SK-N-SH (cell line): ENCODE measurements around the gene C14orf180. TPM values are rescaled to one million over a fixed set of nuclear protein-coding genes. Genes with fewer than 3 reads are reported as not detected.

ENCODE experiments used
- CTCF ChIA-PET: fragments of 300-600, 350-600 bp; formaldehyde crosslinking; extraction: SDS; loops from one replicate; lab custom pipeline; 2021; lab: Yijun Ruan, JAX
- POLR2A ChIA-PET: fragments of 350-600 bp; sonication (Branson Sonifier 250); formaldehyde crosslinking; extraction: SDS; loops from one replicate; lab custom pipeline; 2020; ENCODE audit warnings: antibody characterized with exemption, inconsistent platforms; lab: Yijun Ruan, JAX
- DNase-seq: peaks from one replicate; pipeline ENCODE4 v3.0.0; 2012
- H2AFZ ChIP-seq: fragments of 200-600 bp; sonication (generic); 2 replicates; pipeline ENCODE4 v1.8.1; 2016; ENCODE audit warnings: antibody characterized with exemption, mild to moderate bottlenecking, low read depth
- H3F3A ChIP-seq: fragments of 200-600 bp; sonication (generic); replicated peaks from 2 replicates; pipeline ENCODE3; 2016; ENCODE audit warnings: antibody characterized with exemption, mild to moderate bottlenecking; ENCODE audit not compliant: insufficient read depth
- H3K27ac ChIP-seq, 2 experiments: fragments of 200-500 bp in 1 of 2; fragments of 200-600 bp in 1 of 2; sonication (Bioruptor generic) in 1 of 2; sonication (generic), shearing (Covaris generic) in 1 of 2; 2 replicates each; pipeline versions ENCODE4 v1.5.1 to v1.6.1; 2014 to 2016; ENCODE audit warnings: low read depth in 2 of 2, inconsistent platforms in 1 of 2, low read length in 1 of 2, mild to moderate bottlenecking in 1 of 2, mixed read lengths in 1 of 2
- H3K27me3 ChIP-seq: fragments of 200-600 bp; sonication (generic), shearing (Covaris generic); 2 replicates; pipeline ENCODE4 v1.6.1; 2016; ENCODE audit warnings: mixed run types; ENCODE audit not compliant: insufficient read depth
- H3K36me3 ChIP-seq, 2 experiments: fragments of 200-500 bp in 1 of 2; fragments of 200-600 bp in 1 of 2; sonication (Bioruptor generic) in 1 of 2; sonication (generic) in 1 of 2; replicated peaks in 1 of 2; 2 replicates each; pipeline versions ENCODE3 to v1.5.1; 2014 to 2016; ENCODE audit warnings: low read length in 1 of 2, mild to moderate bottlenecking in 1 of 2; ENCODE audit not compliant: insufficient read depth in 2 of 2, control insufficient read depth in 1 of 2
- H3K4me1 ChIP-seq, 2 experiments: fragments of 200-500 bp in 1 of 2; fragments of 200-600 bp in 1 of 2; sonication (Bioruptor generic) in 1 of 2; sonication (generic), shearing (Covaris generic) in 1 of 2; 2 replicates each; pipeline versions ENCODE4 v1.5.1 to v1.6.1; 2014 to 2016; ENCODE audit warnings: low read depth in 1 of 2, low read length in 1 of 2, mixed run types in 1 of 2; ENCODE audit not compliant: insufficient read depth in 2 of 2, control insufficient read depth in 1 of 2
- H3K4me2 ChIP-seq: fragments of 200-600 bp; sonication (generic), shearing (Covaris generic); 2 replicates; pipeline ENCODE4 v1.6.1; 2017; ENCODE audit warnings: mixed run types
- H3K4me3 ChIP-seq, 2 experiments: fragments of 200-500 bp in 1 of 2; fragments of 200-600 bp in 1 of 2; sonication (Bioruptor generic) in 1 of 2; sonication (generic), shearing (Covaris generic) in 1 of 2; 2 replicates each; pipeline versions ENCODE4 v1.5.1 to v1.8.1; 2014 to 2016; ENCODE audit warnings: low read depth in 2 of 2, inconsistent platforms in 1 of 2, low read length in 1 of 2, mild to moderate bottlenecking in 1 of 2, mixed read lengths in 1 of 2, moderate library complexity in 1 of 2
- H3K79me2 ChIP-seq: fragments of 200-600 bp; sonication (generic); 2 replicates; pipeline ENCODE4 v1.8.1; 2017; ENCODE audit warnings: mild to moderate bottlenecking; ENCODE audit not compliant: insufficient read depth
- H3K9ac ChIP-seq: fragments of 200-600 bp; sonication (generic); 2 replicates; pipeline ENCODE4 v1.6.1; 2017; ENCODE audit warnings: mixed run types
- H3K9me2 ChIP-seq: fragments of 200-600 bp; sonication (generic); 2 replicates; pipeline ENCODE4 v1.6.1; 2017; ENCODE audit warnings: mixed run types
- H3K9me3 ChIP-seq: fragments of 200-600 bp; sonication (generic); 2 replicates; pipeline ENCODE4 v1.6.1; 2017; ENCODE audit warnings: mixed run types, mild to moderate bottlenecking, moderate library complexity
- H4K20me1 ChIP-seq: fragments of 200-600 bp; sonication (generic); 2 replicates; pipeline ENCODE4 v1.6.1; 2017; ENCODE audit warnings: mild to moderate bottlenecking, mixed run types; ENCODE audit not compliant: insufficient read depth
- EP300 ChIP-seq, 2 experiments: IDR thresholded peaks; 2 replicates each; pipeline versions ENCODE4 v1.4.0 to v1.6.1; 2012; ENCODE audit warnings: borderline replicate concordance in 1 of 2, low read depth in 1 of 2, low read length in 1 of 2
- EZH2phosphoT487 ChIP-seq: fragments of 200-600 bp; sonication (generic); IDR thresholded peaks from 2 replicates; pipeline ENCODE4 v1.6.1; 2017; ENCODE audit warnings: low read depth, mixed run types, mild to moderate bottlenecking, antibody characterized with exemption, moderate library complexity, borderline replicate concordance
- FOXM1 ChIP-seq: IDR thresholded peaks from 2 replicates; pipeline ENCODE4 v1.4.0; 2012; ENCODE audit warnings: low read depth, mild to moderate bottlenecking
- GABPA ChIP-seq: IDR thresholded peaks from 2 replicates; pipeline ENCODE4 v1.4.0; 2012; ENCODE audit warnings: low read depth, mild to moderate bottlenecking
- GATA2 ChIP-seq: sonication (generic); formaldehyde crosslinking; IDR thresholded peaks from 2 replicates; pipeline ENCODE4 v1.5.0; 2020; ENCODE audit warnings: mild to moderate bottlenecking, missing genetic modification reagents
- JUND ChIP-seq: IDR thresholded peaks from 2 replicates; pipeline ENCODE4 v1.4.0; 2012
- MEF2A ChIP-seq: IDR thresholded peaks from 2 replicates; pipeline ENCODE4 v1.4.0; 2012; ENCODE audit warnings: low read depth, borderline replicate concordance
- MXI1 ChIP-seq: IDR thresholded peaks from 2 replicates; pipeline ENCODE4 v1.6.1; 2012; ENCODE audit warnings: mild to moderate bottlenecking, low read depth, low read length, improper control_type of control experiment
- POLR2AphosphoS5 ChIP-seq: IDR thresholded peaks from 2 replicates; pipeline ENCODE4 v1.6.1; 2012; ENCODE audit warnings: low read depth, low read length
- RCOR1 ChIP-seq: fragments of 150-350 bp; IDR thresholded peaks from 2 replicates; pipeline ENCODE4 v1.6.1; 2017; ENCODE audit warnings: antibody characterized with exemption, low read length
- SIN3A ChIP-seq: IDR thresholded peaks from 2 replicates; pipeline ENCODE4 v1.6.1; 2012; ENCODE audit warnings: low read depth, mild to moderate bottlenecking, low read length, moderate library complexity, borderline replicate concordance
- TAF1 ChIP-seq: IDR thresholded peaks from 2 replicates; pipeline ENCODE4 v1.6.1; 2012; ENCODE audit warnings: low read depth, mild to moderate bottlenecking, low read length, moderate library complexity, borderline replicate concordance
- TEAD4 ChIP-seq: IDR thresholded peaks from 2 replicates; pipeline ENCODE4 v1.4.0; 2012; ENCODE audit warnings: mild to moderate bottlenecking, borderline replicate concordance; ENCODE audit not compliant: insufficient read depth
- YY1 ChIP-seq: IDR thresholded peaks from 2 replicates; pipeline ENCODE4 v1.4.0; 2012; ENCODE audit warnings: low read depth, mild to moderate bottlenecking
- WGBS: methylation state at CpG from one replicate; pipeline ENCODE4 v1.1.6; 2017; ENCODE audit warnings: low lambda C conversion rate; 5-methylcytosine and 5-hydroxymethylcytosine counted together
- polyA plus RNA-seq, 3 experiments: library from polyadenylated mRNA; depleted of rRNA; stranded (reverse); fragments of >200 nt; gene quantifications; 2 replicates each; pipeline ENCODE4 v1.2.3, GENCODE V29; 2012
- TF ChIP-seq, protein P1 (sequence below): IDR thresholded peaks from 2 replicates; pipeline ENCODE4 v1.4.0; 2012; ENCODE audit warnings: low read depth, borderline replicate concordance
- TF ChIP-seq, protein P2 (sequence below): IDR thresholded peaks from 2 replicates; pipeline ENCODE4 v1.4.0; 2012; ENCODE audit warnings: low read depth, borderline replicate concordance
- TF ChIP-seq, protein P3 (sequence below): IDR thresholded peaks from 2 replicates; pipeline ENCODE4 v1.6.1; 2012; ENCODE audit warnings: mild to moderate bottlenecking, low read depth, low read length, moderate library complexity
- TF ChIP-seq, protein P4 (sequence below): fragments of 150-350 bp; IDR thresholded peaks from 2 replicates; pipeline ENCODE4 v1.6.1; 2017; ENCODE audit warnings: antibody characterized with exemption, low read length, low read depth, borderline replicate concordance
- TF ChIP-seq, protein P5 (sequence below): IDR thresholded peaks from 2 replicates; pipeline ENCODE4 v1.4.0; 2012; ENCODE audit warnings: low read depth
- TF ChIP-seq, protein P6 (sequence below): IDR thresholded peaks from 2 replicates; pipeline ENCODE4; 2012

C14orf180 gene
- polyA plus RNA-seq, 1 of the 3 experiments (the other 2 are of a cell fraction) = not detected

DNA sequence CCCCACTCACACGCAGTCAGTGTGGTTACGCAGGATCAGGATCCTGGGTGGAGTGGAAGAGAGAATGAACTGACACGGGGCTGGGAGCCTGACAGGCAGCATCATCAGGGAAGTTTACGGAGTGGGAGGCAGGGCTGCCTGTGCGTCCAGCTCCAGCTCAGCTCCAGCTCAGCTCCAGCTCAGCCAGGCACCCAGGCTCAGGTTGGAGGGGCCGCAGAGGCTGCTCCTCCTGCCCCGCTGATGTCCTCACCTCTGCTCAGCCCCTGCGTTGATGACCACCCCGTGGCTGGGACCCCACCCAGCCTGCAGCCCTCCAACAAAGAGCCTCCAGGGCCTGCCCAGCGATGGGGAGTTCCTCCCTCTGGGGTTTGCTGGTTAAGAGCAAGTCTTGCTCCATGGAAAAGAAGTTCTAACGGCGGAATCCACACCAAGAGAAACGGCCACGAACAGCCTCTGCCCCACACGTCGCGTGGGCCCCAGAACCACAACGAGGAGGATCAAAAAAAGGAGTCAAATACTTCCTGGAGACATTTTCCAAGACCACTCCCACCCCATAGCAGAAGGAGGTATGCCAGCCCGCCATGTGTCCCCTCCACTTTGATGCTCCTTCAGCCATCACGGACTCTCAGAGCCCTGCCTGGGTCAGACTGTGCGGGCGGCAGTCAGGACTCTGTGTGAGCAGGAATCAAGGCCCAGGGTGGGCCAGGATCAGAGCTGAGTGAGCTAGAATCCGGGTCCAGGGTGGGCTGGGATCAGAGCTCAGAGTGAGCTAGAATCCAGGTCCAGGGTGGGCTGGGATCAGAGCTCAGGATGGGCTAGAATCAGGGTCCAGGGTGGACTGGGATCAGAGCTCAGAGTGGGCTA is 17.7 kb upstream of the C14orf180 start (continued):
- TF ChIP-seq POLR2AphosphoS5 = no peak
- TF ChIP-seq, protein P1, sequence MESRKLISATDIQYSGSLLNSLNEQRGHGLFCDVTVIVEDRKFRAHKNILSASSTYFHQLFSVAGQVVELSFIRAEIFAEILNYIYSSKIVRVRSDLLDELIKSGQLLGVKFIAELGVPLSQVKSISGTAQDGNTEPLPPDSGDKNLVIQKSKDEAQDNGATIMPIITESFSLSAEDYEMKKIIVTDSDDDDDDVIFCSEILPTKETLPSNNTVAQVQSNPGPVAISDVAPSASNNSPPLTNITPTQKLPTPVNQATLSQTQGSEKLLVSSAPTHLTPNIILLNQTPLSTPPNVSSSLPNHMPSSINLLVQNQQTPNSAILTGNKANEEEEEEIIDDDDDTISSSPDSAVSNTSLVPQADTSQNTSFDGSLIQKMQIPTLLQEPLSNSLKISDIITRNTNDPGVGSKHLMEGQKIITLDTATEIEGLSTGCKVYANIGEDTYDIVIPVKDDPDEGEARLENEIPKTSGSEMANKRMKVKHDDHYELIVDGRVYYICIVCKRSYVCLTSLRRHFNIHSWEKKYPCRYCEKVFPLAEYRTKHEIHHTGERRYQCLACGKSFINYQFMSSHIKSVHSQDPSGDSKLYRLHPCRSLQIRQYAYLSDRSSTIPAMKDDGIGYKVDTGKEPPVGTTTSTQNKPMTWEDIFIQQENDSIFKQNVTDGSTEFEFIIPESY = no peak

DNA sequence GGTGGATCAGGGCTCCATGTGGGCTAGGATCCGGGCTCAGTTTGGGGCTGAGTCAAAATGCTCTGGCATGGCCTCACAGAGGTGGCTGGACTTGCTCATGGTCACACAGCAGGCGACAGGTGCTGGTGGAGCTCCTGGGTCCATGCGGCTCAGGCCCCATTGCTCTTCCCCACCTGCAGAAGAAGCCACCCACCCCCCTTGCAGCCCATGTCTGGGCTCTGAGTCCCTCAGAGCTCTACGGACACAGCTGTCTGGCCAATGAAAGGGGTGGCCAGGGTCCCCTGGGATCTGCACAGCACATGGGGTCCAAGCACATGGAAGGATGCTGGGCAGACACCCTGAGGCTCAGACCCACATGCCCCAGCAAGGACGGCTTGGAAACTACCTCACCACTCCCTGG is 17.0 kb upstream of the C14orf180 start:
- Histone ChIP-seq H3K9ac (no peak overlapping the region), H3K9me3 (no peaks in the 10 kb centered on the region), H4K20me1 (no peaks in the 10 kb centered on the region), H2AFZ (no peak overlapping the region), H3K9me2 (no peaks in the 10 kb centered on the region), H3K36me3 (no peaks in the 10 kb centered on the region), H3K4me2 (no peak overlapping the region), H3K27ac (peak overlapping the region in 1 of 2 experiments; percentile 71; a peak in 2 of 4 replicates), H3K27me3 (no peaks in the 10 kb centered on the region), H3K4me1 (peaks cover 0 to 55% of the 10 kb centered on the region in 2 experiments; a peak in 1 of 4 replicates), H3K4me3 (no peak overlapping the region), H3F3A (no peaks in the 10 kb centered on the region), H3K79me2 (no peaks in the 10 kb centered on the region)
- ChIA-PET POLR2A (interaction anchor here (1.3 kb wide), 1 partner anchor 101 kb away, joined by 3 read pairs; no protein-coding TSS in a partner anchor), CTCF (interaction anchor here (0.7 to 8.9 kb wide), 21 partner anchors 9 to 484 kb away, joined by 3 to 96 read pairs (median 12); partner anchors contain the start of gene C14orf180)
- no peak for TF ChIP-seq RCOR1
- TF ChIP-seq MXI1 = no peak
- TF ChIP-seq EZH2phosphoT487 = no peak
- no peak for TF ChIP-seq MEF2A
- TF ChIP-seq TAF1 = no peak
- TF ChIP-seq FOXM1 = no peak
- TF ChIP-seq, protein P2, sequence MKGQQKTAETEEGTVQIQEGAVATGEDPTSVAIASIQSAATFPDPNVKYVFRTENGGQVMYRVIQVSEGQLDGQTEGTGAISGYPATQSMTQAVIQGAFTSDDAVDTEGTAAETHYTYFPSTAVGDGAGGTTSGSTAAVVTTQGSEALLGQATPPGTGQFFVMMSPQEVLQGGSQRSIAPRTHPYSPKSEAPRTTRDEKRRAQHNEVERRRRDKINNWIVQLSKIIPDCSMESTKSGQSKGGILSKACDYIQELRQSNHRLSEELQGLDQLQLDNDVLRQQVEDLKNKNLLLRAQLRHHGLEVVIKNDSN = no peak
- TF ChIP-seq, protein P3, sequence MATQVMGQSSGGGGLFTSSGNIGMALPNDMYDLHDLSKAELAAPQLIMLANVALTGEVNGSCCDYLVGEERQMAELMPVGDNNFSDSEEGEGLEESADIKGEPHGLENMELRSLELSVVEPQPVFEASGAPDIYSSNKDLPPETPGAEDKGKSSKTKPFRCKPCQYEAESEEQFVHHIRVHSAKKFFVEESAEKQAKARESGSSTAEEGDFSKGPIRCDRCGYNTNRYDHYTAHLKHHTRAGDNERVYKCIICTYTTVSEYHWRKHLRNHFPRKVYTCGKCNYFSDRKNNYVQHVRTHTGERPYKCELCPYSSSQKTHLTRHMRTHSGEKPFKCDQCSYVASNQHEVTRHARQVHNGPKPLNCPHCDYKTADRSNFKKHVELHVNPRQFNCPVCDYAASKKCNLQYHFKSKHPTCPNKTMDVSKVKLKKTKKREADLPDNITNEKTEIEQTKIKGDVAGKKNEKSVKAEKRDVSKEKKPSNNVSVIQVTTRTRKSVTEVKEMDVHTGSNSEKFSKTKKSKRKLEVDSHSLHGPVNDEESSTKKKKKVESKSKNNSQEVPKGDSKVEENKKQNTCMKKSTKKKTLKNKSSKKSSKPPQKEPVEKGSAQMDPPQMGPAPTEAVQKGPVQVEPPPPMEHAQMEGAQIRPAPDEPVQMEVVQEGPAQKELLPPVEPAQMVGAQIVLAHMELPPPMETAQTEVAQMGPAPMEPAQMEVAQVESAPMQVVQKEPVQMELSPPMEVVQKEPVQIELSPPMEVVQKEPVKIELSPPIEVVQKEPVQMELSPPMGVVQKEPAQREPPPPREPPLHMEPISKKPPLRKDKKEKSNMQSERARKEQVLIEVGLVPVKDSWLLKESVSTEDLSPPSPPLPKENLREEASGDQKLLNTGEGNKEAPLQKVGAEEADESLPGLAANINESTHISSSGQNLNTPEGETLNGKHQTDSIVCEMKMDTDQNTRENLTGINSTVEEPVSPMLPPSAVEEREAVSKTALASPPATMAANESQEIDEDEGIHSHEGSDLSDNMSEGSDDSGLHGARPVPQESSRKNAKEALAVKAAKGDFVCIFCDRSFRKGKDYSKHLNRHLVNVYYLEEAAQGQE = no peak
- no peak for TF ChIP-seq SIN3A
- no peak for TF ChIP-seq EP300 (IDR thresholded peaks at IDR 0.05; ENCODE audit: borderline replicate concordance in 1 of 2, low read depth in 1 of 2, low read length in 1 of 2)
- TF ChIP-seq, protein P4, sequence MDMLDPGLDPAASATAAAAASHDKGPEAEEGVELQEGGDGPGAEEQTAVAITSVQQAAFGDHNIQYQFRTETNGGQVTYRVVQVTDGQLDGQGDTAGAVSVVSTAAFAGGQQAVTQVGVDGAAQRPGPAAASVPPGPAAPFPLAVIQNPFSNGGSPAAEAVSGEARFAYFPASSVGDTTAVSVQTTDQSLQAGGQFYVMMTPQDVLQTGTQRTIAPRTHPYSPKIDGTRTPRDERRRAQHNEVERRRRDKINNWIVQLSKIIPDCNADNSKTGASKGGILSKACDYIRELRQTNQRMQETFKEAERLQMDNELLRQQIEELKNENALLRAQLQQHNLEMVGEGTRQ = no peak
- TF ChIP-seq, protein P5, sequence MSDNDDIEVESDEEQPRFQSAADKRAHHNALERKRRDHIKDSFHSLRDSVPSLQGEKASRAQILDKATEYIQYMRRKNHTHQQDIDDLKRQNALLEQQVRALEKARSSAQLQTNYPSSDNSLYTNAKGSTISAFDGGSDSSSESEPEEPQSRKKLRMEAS = no peak
- TF ChIP-seq, protein P6, sequence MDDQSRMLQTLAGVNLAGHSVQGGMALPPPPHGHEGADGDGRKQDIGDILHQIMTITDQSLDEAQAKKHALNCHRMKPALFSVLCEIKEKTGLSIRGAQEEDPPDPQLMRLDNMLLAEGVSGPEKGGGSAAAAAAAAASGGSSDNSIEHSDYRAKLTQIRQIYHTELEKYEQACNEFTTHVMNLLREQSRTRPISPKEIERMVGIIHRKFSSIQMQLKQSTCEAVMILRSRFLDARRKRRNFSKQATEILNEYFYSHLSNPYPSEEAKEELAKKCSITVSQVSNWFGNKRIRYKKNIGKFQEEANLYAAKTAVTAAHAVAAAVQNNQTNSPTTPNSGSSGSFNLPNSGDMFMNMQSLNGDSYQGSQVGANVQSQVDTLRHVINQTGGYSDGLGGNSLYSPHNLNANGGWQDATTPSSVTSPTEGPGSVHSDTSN = no peak
- no peak for TF ChIP-seq GABPA
- TF ChIP-seq JUND = no peak
- TF ChIP-seq GATA2 (CRISPR knock-in tag) = no peak
- no peak for TF ChIP-seq YY1
- no peak for TF ChIP-seq TEAD4
- DNase-seq = no peak
- 50% methylated on average over 1 of the region's 5 CpGs for WGBS
